Subcutaneous abdominal adipose tissue (tissue), 5 donors: Measurements from ENCODE around the gene UROS.
A peak's percentile ranks its signal among the peaks of the same experiment; 100 is the strongest.

ENCODE experiments used
- H3K27ac ChIP-seq: one replicate; pipeline ENCODE4 v1.7.0; 2013; ENCODE audit warnings: low read depth, mild to moderate bottlenecking, inconsistent platforms, low read length, moderate library complexity
- H3K27me3 ChIP-seq, 5 donors: one replicate each; pipeline ENCODE4 v1.7.0; 2013; ENCODE audit warnings: low read length in 5 of 5, inconsistent platforms in 1 of 5; ENCODE audit not compliant: control insufficient read depth in 5 of 5, insufficient read depth in 4 of 5
- H3K36me3 ChIP-seq, 5 donors: one replicate each; pipeline ENCODE4 v1.7.0; 2013; ENCODE audit warnings: low read length in 5 of 5; ENCODE audit not compliant: control insufficient read depth in 5 of 5, insufficient read depth in 5 of 5
- H3K4me1 ChIP-seq, 5 donors: one replicate each; pipeline ENCODE4 v1.7.0; 2013; ENCODE audit warnings: low read length in 5 of 5, mild to moderate bottlenecking in 3 of 5, moderate library complexity in 1 of 5; ENCODE audit not compliant: control insufficient read depth in 5 of 5, insufficient read depth in 5 of 5
- H3K4me3 ChIP-seq, 5 donors: one replicate each; pipeline ENCODE4 v1.7.0; 2013; ENCODE audit warnings: low read length in 5 of 5, low read depth in 1 of 5
- H3K9ac ChIP-seq, 5 donors: one replicate each; pipeline ENCODE4 v1.7.0; 2013; ENCODE audit warnings: low read length in 5 of 5, mild to moderate bottlenecking in 4 of 5, moderate library complexity in 3 of 5
- H3K9me3 ChIP-seq, 5 donors: one replicate each; pipeline ENCODE4 v1.7.0; 2013; ENCODE audit warnings: low read length in 5 of 5; ENCODE audit not compliant: control insufficient read depth in 5 of 5
- donor health status: healthy.
- donor health status: healthy.
- donor health status: healthy.
- donor health status: healthy.
- donor health status: healthy.

UROS gene

GRCh38 chr10:125822878-125823662, at the start of gene UROS, which contains the start of gene BCCIP:
UROS (minus strand) TSS chr10:125823258; CDS start chr10:125816499, 6,759 bp downstream.
BCCIP (plus strand) TSS chr10:125823546; CDS start chr10:125823558, 12 bp downstream.
- peaks cover 5 to 36% (median 29%) of the 10 kb centered on the region in 5 donors for H3K4me1 ChIP-seq
- no peaks in the 10 kb centered on the region for H3K27me3 ChIP-seq
- peaks cover 2 to 14% (median 7%) of the 10 kb centered on the region in 5 donors for H3K36me3 ChIP-seq
- peak within 1 kb of the TSS; percentile 80 to 99 (median 98) for H3K9ac ChIP-seq
- no peaks in the 10 kb centered on the region for H3K9me3 ChIP-seq
- H3K4me3 ChIP-seq, result peak within 1 kb of the TSS; percentile 73 to 100 (median 95)
- H3K27ac ChIP-seq, result peak within 1 kb of the TSS; percentile 83

GRCh38 chr10:125871338-125871737, 48.3 kb upstream of the UROS start:
- peaks cover 0 to 7% (median 1%) of the 10 kb centered on the region in 5 donors for H3K9me3 ChIP-seq
- peaks cover 6 to 18% (median 11%) of the 10 kb centered on the region in 5 donors for H3K36me3 ChIP-seq
- H3K27me3 ChIP-seq, result no peaks in the 10 kb centered on the region
- no peak overlapping the region for H3K9ac ChIP-seq
- peaks cover 0 to 4% (median 0%) of the 10 kb centered on the region in 5 donors for H3K4me1 ChIP-seq
- H3K4me3 ChIP-seq, result no peak overlapping the region
- no peak overlapping the region for H3K27ac ChIP-seq

GRCh38 chr10:125868372-125868975, 45.4 kb upstream of the UROS start:
- H3K4me3 ChIP-seq, result no peak overlapping the region
- H3K36me3 ChIP-seq, result peaks cover 11 to 29% (median 22%) of the 10 kb centered on the region in 5 donors
- no peaks in the 10 kb centered on the region for H3K27me3 ChIP-seq
- H3K9ac ChIP-seq, result no peak overlapping the region
- peaks cover 0 to 4% (median 0%) of the 10 kb centered on the region in 5 donors for H3K4me1 ChIP-seq
- H3K9me3 ChIP-seq, result no peaks in the 10 kb centered on the region
- H3K27ac ChIP-seq, result no peak overlapping the region

- H3K9me3 ChIP-seq, result no peaks in the 10 kb centered on the region
- H3K27ac ChIP-seq, result no peak overlapping the region
- H3K4me1 ChIP-seq, result no peaks in the 10 kb centered on the region
- no peak overlapping the region for H3K4me3 ChIP-seq
- no peaks in the 10 kb centered on the region for H3K27me3 ChIP-seq
- H3K36me3 ChIP-seq, result peaks cover 11 to 29% (median 22%) of the 10 kb centered on the region in 5 donors
- H3K9ac ChIP-seq, result no peak overlapping the region
Measured at GRCh38 chr10:125866421-125867029, 43.5 kb upstream of the UROS start.

- H3K4me3 ChIP-seq, result no peak overlapping the region
- H3K9ac ChIP-seq, result no peak overlapping the region
- no peaks in the 10 kb centered on the region for H3K9me3 ChIP-seq
- peaks cover 11 to 30% (median 22%) of the 10 kb centered on the region in 5 donors for H3K36me3 ChIP-seq
- no peak overlapping the region for H3K27ac ChIP-seq
- no peaks in the 10 kb centered on the region for H3K27me3 ChIP-seq
- no peaks in the 10 kb centered on the region for H3K4me1 ChIP-seq
Measured at GRCh38 chr10:125865120-125865519, 42.1 kb upstream of the UROS start.

- Histone ChIP-seq H3K9me3 (no peaks in the 10 kb centered on the region), H3K4me1 (no peaks in the 10 kb centered on the region), H3K27me3 (no peaks in the 10 kb centered on the region), H3K36me3 (peaks cover 10 to 31% (median 25%) of the 10 kb centered on the region in 5 donors), H3K4me3 (no peak overlapping the region), H3K27ac (no peak overlapping the region), H3K9ac (no peak overlapping the region)
Measured at GRCh38 chr10:125859128-125859817, 36.2 kb upstream of the UROS start.

- no peaks in the 10 kb centered on the region for H3K9me3 ChIP-seq
- no peak overlapping the region for H3K4me3 ChIP-seq
- H3K9ac ChIP-seq, result no peak overlapping the region
- no peaks in the 10 kb centered on the region for H3K27me3 ChIP-seq
- no peak overlapping the region for H3K27ac ChIP-seq
- H3K4me1 ChIP-seq, result no peaks in the 10 kb centered on the region
- peaks cover 17 to 35% (median 31%) of the 10 kb centered on the region in 5 donors for H3K36me3 ChIP-seq
Measured at GRCh38 chr10:125857185-125857760, 34.2 kb upstream of the UROS start.

- Histone ChIP-seq H3K36me3 (peaks cover 22 to 57% (median 42%) of the 10 kb centered on the region in 5 donors), H3K4me1 (no peaks in the 10 kb centered on the region), H3K27me3 (no peaks in the 10 kb centered on the region)
Measured at GRCh38 chr10:125852487-125852886, 29.4 kb upstream of the UROS start.

More at GRCh38 chr10:125852487-125852886, 29.4 kb upstream of the UROS start:
- Histone ChIP-seq H3K9me3 (no peaks in the 10 kb centered on the region), H3K9ac (no peak overlapping the region), H3K27ac (no peak overlapping the region), H3K4me3 (no peak overlapping the region)
